Frontal cortex (tissue), 4 donors: ENCODE measurements around the gene RPL27A. TPM values are rescaled to one million over a fixed set of nuclear protein-coding genes. Genes with fewer than 3 reads are reported as not detected.
"Not testable (repeated sequence)": the region's sequence is repeated elsewhere in the genome, so short reads cannot be mapped to it uniquely, and the experiment has no call there.

Experiments used
- DNase-seq, 2 donors: peaks; one replicate each; pipeline ENCODE4 v3.0.0; 2012; ENCODE audit warnings: low spot score in 2 of 2
- FAIRE-seq: peaks from 2 replicates; lab custom pipeline; 2012; peaks lifted over from hg19 to GRCh38; lab: Jason Lieb, UNC
- total RNA-seq: library from RNA; depleted of rRNA; stranded (reverse); fragments of >200 nt; gene quantifications from one replicate; pipeline ENCODE4 v1.2.3, GENCODE V29; 2014
- donor health status: control.
- donor health status: control.
- donor health status: control.

RPL27A gene
- 667 TPM for total RNA-seq

DNA sequence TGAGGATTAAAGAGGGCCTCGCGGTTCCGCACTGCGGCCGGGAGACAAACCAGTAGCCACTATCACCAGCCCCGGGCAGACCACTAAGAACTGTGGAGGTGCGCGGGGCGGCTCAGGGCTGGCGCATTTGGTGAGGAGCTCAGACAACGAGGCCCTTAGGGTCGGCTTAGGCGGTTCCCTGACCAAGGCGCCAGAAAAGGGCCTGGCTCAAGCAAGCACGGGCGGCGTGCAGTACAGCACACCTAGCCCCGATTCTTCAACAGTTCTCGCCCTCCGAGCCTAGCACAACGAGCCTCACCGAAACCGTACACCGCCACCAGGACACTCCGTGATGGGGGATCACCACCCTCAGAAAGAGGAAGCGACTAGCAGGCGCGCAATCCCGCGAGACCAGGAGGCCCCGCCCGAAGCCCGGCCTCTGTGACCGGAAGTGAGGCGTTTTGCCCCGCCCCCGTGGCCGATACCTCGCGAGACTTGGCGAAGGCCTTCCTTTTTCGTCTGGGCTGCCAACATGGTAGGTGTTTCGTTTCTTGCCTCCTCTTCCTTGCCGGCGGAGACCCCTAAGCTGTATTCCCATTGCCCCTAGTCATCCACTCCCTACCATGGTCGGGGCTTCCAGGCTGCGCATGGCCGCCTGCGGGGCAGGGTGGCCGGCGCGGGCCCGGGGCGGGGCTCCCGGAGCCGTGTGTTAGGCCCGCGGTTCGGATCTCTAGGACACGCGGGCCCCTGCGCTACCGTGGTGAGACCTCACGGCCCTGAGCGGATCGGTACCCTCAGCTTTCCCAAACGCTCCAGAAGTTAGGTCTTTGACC lies at the start of gene RPL27A, which contains the start of gene TRIM66:
Gene RPL27A, plus strand, starts transcription at position 490 of the 812 bp plus-strand sequence. Its CDS starts 22 bp downstream, at position 512.
Gene TRIM66, minus strand, starts transcription at position 363 of the 812 bp plus-strand sequence. CDS start 10,391 bp downstream, outside the sequence.
- DNase-seq = peak; percentile 88 to 89
- no peak for FAIRE-seq

GRCh38 chr11:8634498-8634897 lies 48.1 kb upstream of the RPL27A start:
- FAIRE-seq (no peak), DNase-seq (no peak)

- FAIRE-seq (no peak), DNase-seq (no peak)
Observed at GRCh38 chr11:8636127-8636526, 46.5 kb upstream of the RPL27A start.

GRCh38 chr11:8638300-8638699 lies 44.3 kb upstream of the RPL27A start:
- FAIRE-seq (no peak), DNase-seq (no peak)

DNA sequence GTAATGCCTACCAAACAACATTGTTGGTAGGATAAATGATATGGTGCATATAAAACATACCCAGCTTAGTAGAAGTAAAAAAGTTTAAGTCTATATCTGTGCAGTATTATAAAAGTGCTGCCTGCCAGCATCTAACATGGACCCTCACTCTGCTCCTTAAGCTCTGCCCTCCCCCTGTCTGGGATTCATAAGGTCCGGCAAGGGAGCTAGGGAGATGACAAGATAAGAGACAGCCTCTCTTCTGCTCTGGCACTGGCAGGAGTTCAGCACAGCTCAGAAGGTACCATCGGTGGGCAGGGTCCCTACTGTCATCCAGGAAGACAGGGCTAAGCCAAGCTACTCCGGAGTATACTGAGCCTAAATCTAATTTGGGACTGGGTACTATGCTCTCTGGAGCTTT lies 42.9 kb upstream of the RPL27A start:
- DNase-seq (no peak), FAIRE-seq (no peak)

- FAIRE-seq (no peak), DNase-seq (no peak)
Observed at GRCh38 chr11:8640267-8640906, 42.2 kb upstream of the RPL27A start.

GRCh38 chr11:8641332-8641731 lies 41.3 kb upstream of the RPL27A start:
- DNase-seq = no peak
- FAIRE-seq = no peak

GRCh38 chr11:8642196-8642841 lies 40.3 kb upstream of the RPL27A start:
- FAIRE-seq (no peak), DNase-seq (no peak)

GRCh38 chr11:8646873-8647272 lies 35.7 kb upstream of the RPL27A start:
- no peak for FAIRE-seq
- DNase-seq = no peak

DNA sequence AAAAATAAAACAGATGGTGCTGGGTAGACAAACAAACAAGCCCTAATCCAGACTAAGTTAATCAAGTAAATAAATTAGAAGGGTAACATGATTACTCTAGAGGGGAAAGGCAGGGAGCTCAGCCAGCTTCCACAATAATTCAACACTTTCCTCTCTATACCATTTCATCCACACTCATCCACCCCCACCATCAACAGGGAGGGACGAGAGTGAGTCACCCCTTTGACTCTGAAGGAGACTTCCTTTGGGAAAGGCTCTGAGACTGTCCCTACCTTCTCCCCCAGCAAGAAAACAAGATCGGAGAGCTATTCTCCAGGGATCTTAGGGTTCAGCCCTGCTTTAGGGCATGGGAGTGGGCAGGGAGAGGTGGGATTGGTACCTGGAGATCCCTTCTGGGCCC lies 33.2 kb upstream of the RPL27A start:
- DNase-seq (no peak), FAIRE-seq (no peak)

GRCh38 chr11:8650401-8650990 lies 32.1 kb upstream of the RPL27A start:
- FAIRE-seq (no peak), DNase-seq (no peak)

- FAIRE-seq (no peak), DNase-seq (no peak)
Observed at GRCh38 chr11:8652140-8652539, 30.5 kb upstream of the RPL27A start.

- FAIRE-seq (no peak), DNase-seq (no peak)
Observed at GRCh38 chr11:8654503-8654902, 28.1 kb upstream of the RPL27A start.

- DNase-seq (no peak), FAIRE-seq (no peak)
Observed at GRCh38 chr11:8656291-8656690, 26.3 kb upstream of the RPL27A start.

- peak in 1 of 2 donors; percentile 25 for DNase-seq
- no peak for FAIRE-seq
Observed at GRCh38 chr11:8658321-8659057, 24.1 kb upstream of the RPL27A start.

GRCh38 chr11:8661001-8661795 lies 21.4 kb upstream of the RPL27A start:
- no peak for DNase-seq
- FAIRE-seq = no peak

DNA sequence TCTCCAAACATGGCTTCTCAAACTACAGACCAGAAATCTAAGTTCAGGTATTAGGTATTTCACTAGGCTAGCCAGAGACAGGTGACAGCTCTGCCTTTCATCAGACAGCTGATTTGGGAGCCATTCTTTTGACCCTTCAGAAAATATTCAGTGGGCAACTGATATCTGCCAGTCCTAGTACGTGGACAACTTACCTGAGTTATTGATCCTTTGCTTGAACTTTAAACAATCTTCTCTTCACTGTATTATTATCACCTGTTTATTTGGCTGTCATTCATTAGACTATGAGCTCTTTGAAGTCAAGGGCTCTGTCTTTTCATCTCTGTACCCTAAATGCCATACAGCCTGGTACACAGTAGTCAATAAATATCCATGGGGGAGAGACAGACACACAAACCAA lies 17.4 kb upstream of the RPL27A start:
- no peak for DNase-seq

DNA sequence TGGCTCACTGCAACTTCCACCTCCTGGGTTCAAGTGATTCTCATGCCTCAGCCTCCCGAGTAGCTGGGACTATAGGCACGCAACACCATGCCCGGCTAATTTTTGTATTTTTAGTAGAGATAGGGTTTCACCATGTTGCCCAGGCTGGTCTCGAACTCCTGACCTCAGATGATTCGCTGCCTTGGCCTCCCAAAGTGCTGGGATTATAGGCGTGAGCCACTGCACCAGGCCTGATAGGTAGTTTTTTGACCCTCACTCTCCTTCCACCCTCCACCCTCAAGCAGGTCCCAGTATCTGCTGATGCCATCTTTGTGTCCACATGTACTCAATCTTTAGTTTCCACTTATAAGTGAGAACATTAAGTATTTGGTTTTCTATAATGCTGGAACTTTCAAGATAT lies 12.5 kb upstream of the RPL27A start:
- not testable (repeated sequence) for FAIRE-seq, DNase-seq

More for the DNA sequence above, 17.4 kb upstream of the RPL27A start:
- no peak for FAIRE-seq

- DNase-seq = peak; percentile 21 to 58
- FAIRE-seq = no peak
Observed at GRCh38 chr11:8671193-8671612, 11.4 kb upstream of the RPL27A start.
